H9 (cell line): ENCODE measurements around the gene TACR1. TPM values are rescaled to one million over a fixed set of nuclear protein-coding genes. Genes with fewer than 3 reads are reported as not detected.
A peak's percentile ranks its signal among the peaks of the same experiment; 100 is the strongest.

ENCODE experiments used
- DNase-seq: peaks from one replicate; pipeline ENCODE4 v3.0.0-alpha.2; 2017
- H2AFZ ChIP-seq: one replicate; pipeline ENCODE4 v1.6.1; 2013; ENCODE audit warnings: mild to moderate bottlenecking, low read length, control low read depth, moderate library complexity
- H2AK5ac ChIP-seq: 2 replicates; pipeline ENCODE4 v1.6.1; 2013; ENCODE audit warnings: low read length, control low read depth, mixed read lengths; ENCODE audit not compliant: insufficient read length
- H2BK120ac ChIP-seq: one replicate; pipeline ENCODE4 v1.6.1; 2013; ENCODE audit warnings: low read depth, mild to moderate bottlenecking, low read length, control low read depth, inconsistent platforms; ENCODE audit not compliant: poor library complexity, severe bottlenecking
- H2BK12ac ChIP-seq: 2 replicates; pipeline ENCODE4 v1.6.1; 2013; ENCODE audit warnings: low read length, control low read depth, mixed read lengths, low read depth; ENCODE audit not compliant: insufficient read length
- H2BK15ac ChIP-seq: 2 replicates; pipeline ENCODE4 v1.6.1; 2013; ENCODE audit warnings: low read depth, low read length, control low read depth
- H2BK20ac ChIP-seq: one replicate; pipeline ENCODE4 v1.6.1; 2013; ENCODE audit warnings: low read depth, mild to moderate bottlenecking, low read length, control low read depth, inconsistent platforms; ENCODE audit not compliant: poor library complexity, severe bottlenecking
- H2BK5ac ChIP-seq: 2 replicates; pipeline ENCODE4 v1.6.1; 2013; ENCODE audit warnings: low read length, control low read depth, mixed read lengths; ENCODE audit not compliant: insufficient read length
- H3K14ac ChIP-seq: 2 replicates; pipeline ENCODE4 v1.6.1; 2013; ENCODE audit warnings: low read length, control low read depth; ENCODE audit not compliant: insufficient read depth
- H3K18ac ChIP-seq: 2 replicates; pipeline ENCODE4 v1.6.1; 2013; ENCODE audit warnings: low read depth, mild to moderate bottlenecking, mixed read lengths, low read length, control low read depth; ENCODE audit not compliant: insufficient read length
- H3K23ac ChIP-seq: 2 replicates; pipeline ENCODE4 v1.6.1; 2013; ENCODE audit warnings: low read length, control low read depth, mixed read lengths, low read depth; ENCODE audit not compliant: insufficient read length
- H3K23me2 ChIP-seq: 2 replicates; pipeline ENCODE4 v1.6.1; 2013; ENCODE audit warnings: low read depth, mild to moderate bottlenecking, mixed read lengths, low read length, control low read depth; ENCODE audit not compliant: insufficient read length, poor library complexity, severe bottlenecking
- H3K27ac ChIP-seq: 2 replicates; pipeline ENCODE4 v1.5.1; 2013; ENCODE audit warnings: low read length, control low read depth, mixed read lengths, low read depth; ENCODE audit not compliant: insufficient read length
- H3K27me3 ChIP-seq: 2 replicates; pipeline ENCODE4 v1.6.1; 2013; ENCODE audit warnings: low read length, control low read depth, inconsistent platforms; ENCODE audit not compliant: insufficient read depth
- H3K4ac ChIP-seq: 2 replicates; pipeline ENCODE4 v1.6.1; 2013; ENCODE audit warnings: low read depth, mild to moderate bottlenecking, control low read depth, inconsistent platforms, low read length, moderate library complexity
- H3K4me1 ChIP-seq: 2 replicates; pipeline ENCODE4 v1.6.1; 2013; ENCODE audit warnings: low read length, control low read depth, inconsistent platforms; ENCODE audit not compliant: insufficient read depth
- H3K4me2 ChIP-seq: 2 replicates; pipeline ENCODE4 v1.6.1; 2013; ENCODE audit warnings: low read length, control low read depth, mixed read lengths; ENCODE audit not compliant: insufficient read length, insufficient read depth
- H3K56ac ChIP-seq: 2 replicates; pipeline ENCODE4 v1.6.1; 2013; ENCODE audit warnings: low read depth, mild to moderate bottlenecking, mixed read lengths, low read length, control low read depth; ENCODE audit not compliant: insufficient read length
- H3K79me1 ChIP-seq: 2 replicates; pipeline ENCODE4 v1.6.1; 2013; ENCODE audit warnings: low read depth, mild to moderate bottlenecking, moderate library complexity, low read length, control low read depth, inconsistent platforms; ENCODE audit not compliant: insufficient read depth, poor library complexity, severe bottlenecking
- H3K79me2 ChIP-seq: 2 replicates; pipeline ENCODE4 v1.6.1; 2013; ENCODE audit warnings: low read length, control low read depth, inconsistent platforms; ENCODE audit not compliant: insufficient read depth
- H3K9ac ChIP-seq: 2 replicates; pipeline ENCODE4 v1.6.1; 2013; ENCODE audit warnings: low read length, control low read depth, mixed read lengths; ENCODE audit not compliant: insufficient read length; ENCODE audit errors: extremely low read depth
- H3K9me3 ChIP-seq: one replicate; pipeline ENCODE4 v1.6.1; 2013; ENCODE audit warnings: low read depth, low read length, inconsistent platforms; ENCODE audit not compliant: control insufficient read depth
- H3T11ph ChIP-seq: one replicate; pipeline ENCODE4 v1.6.1; 2013; ENCODE audit warnings: mild to moderate bottlenecking, low read length, control low read depth, inconsistent platforms
- H4K20me1 ChIP-seq: one replicate; pipeline ENCODE4 v1.6.1; 2013; ENCODE audit not compliant: control insufficient read depth, insufficient read length, insufficient read depth
- H4K5ac ChIP-seq: 2 replicates; pipeline ENCODE4 v1.6.1; 2013; ENCODE audit warnings: low read depth, mild to moderate bottlenecking, mixed read lengths, low read length, control low read depth; ENCODE audit not compliant: insufficient read length
- H4K8ac ChIP-seq: replicated peaks from 2 replicates; pipeline ENCODE4 v1.6.1; 2013; ENCODE audit warnings: low read length, control low read depth, mixed read lengths, low read depth; ENCODE audit not compliant: insufficient read length
- H4K91ac ChIP-seq: 2 replicates; pipeline ENCODE4 v1.6.1; 2013; ENCODE audit warnings: low read depth, mild to moderate bottlenecking, moderate library complexity, mixed read lengths, low read length, control low read depth; ENCODE audit not compliant: insufficient read length
- H3K27ac Mint-ChIP-seq, 3 experiments: 2 replicates in 2 of 3; 3 replicates in 1 of 3; pipeline ENCODE4 v1.8.0; 2020 to 2021; ENCODE audit warnings: mixed read lengths in 3 of 3, mild to moderate bottlenecking in 1 of 3, moderate library complexity in 1 of 3
- H3K27me3 Mint-ChIP-seq: 2 replicates; pipeline ENCODE4 v1.8.0; 2021; ENCODE audit warnings: low read depth, mild to moderate bottlenecking, moderate library complexity, mixed read lengths
- H3K36me3 Mint-ChIP-seq, 3 experiments: 2 replicates in 2 of 3; 3 replicates in 1 of 3; pipeline ENCODE4 v1.8.0; 2020 to 2021; ENCODE audit warnings: low read depth in 3 of 3, mixed read lengths in 3 of 3; ENCODE audit not compliant: insufficient read depth in 1 of 3
- H3K4me1 Mint-ChIP-seq, 2 experiments: 2 replicates each; pipeline ENCODE4 v1.8.0; 2020; ENCODE audit warnings: mixed read lengths in 2 of 2
- H3K4me3 Mint-ChIP-seq, 2 experiments: 2 replicates in 1 of 2; 3 replicates in 1 of 2; pipeline ENCODE4 v1.8.0; 2020 to 2021; ENCODE audit warnings: mild to moderate bottlenecking in 2 of 2, mixed read lengths in 2 of 2, moderate library complexity in 1 of 2
- H3K9me3 Mint-ChIP-seq, 2 experiments: 2 replicates in 1 of 2; 3 replicates in 1 of 2; pipeline ENCODE4 v1.8.0; 2020; ENCODE audit warnings: mild to moderate bottlenecking in 2 of 2, mixed read lengths in 2 of 2, moderate library complexity in 1 of 2
- WGBS: extraction: QIAGEN DNeasy Blood & Tissue Kit; methylation state at CpG from one replicate; pipeline ENCODE4 v1.1.7; 2013; ENCODE audit warnings: missing lambda C conversion rate, low lambda C conversion rate, mixed read lengths; ENCODE audit not compliant: insufficient read length; ENCODE audit errors: extremely low coverage; 5-methylcytosine and 5-hydroxymethylcytosine counted together
- total RNA-seq: library from RNA; stranded (reverse); gene quantifications from 2 replicates; pipeline ENCODE4 v1.2.1, GENCODE V29; 2021
- TF ChIP-seq, protein P1 (sequence below): fragments of 200-600 bp; sonication (generic); conservative IDR thresholded peaks from 3 replicates; pipeline ENCODE4 v1.8.0; 2021; ENCODE audit warnings: antibody characterized with exemption, mild to moderate bottlenecking

Gene TACR1
- total RNA-seq, 1 experiment from 2014 or later: 1.4 TPM

DNA sequence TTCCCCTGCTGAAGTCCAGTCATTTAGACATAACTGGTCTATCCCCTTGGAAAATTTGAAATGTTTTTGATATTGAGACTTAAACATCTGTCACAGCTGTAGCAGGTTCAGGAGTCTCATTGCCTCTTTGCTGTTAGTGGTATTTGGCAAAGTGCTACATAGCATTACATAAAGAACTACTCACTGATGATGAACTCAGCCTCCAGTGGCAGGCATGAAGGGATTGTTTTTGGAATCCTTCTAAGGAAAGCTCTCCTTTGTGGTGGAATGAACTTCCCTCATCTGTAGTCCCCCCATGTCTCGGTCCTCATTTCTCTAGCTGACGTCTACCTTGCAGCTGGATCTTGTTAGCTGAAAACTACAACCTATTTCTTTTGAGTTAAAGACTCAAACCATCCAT, 111.6 kb downstream of the TACR1 start:
- Histone ChIP-seq H3K4ac (no peak overlapping the region), H4K5ac (no peak overlapping the region), H4K20me1 (no peaks in the 10 kb centered on the region), H2BK15ac (no peak overlapping the region), H3K14ac (no peak overlapping the region; the same call in 1 of the 2 replicates), H2BK20ac (no peak overlapping the region), H3T11ph (no peak overlapping the region), H2BK120ac (no peak overlapping the region), H3K23me2 (no peaks in the 10 kb centered on the region), H3K79me2 (no peaks in the 10 kb centered on the region), H2AK5ac (no peak overlapping the region), H2BK5ac (no peak overlapping the region), H3K79me1 (no peaks in the 10 kb centered on the region), H2AFZ (no peak overlapping the region), H2BK12ac (no peak overlapping the region), H3K9ac (no peak overlapping the region), H3K23ac (no peak overlapping the region), H3K18ac (no peak overlapping the region), H3K4me2 (no peak overlapping the region), H4K91ac (no peak overlapping the region), H3K56ac (no peak overlapping the region), H3K4me1 (no peaks in the 10 kb centered on the region; the same call in 1 of the 2 replicates), H3K9me3 (no peaks in the 10 kb centered on the region), H4K8ac (no peak overlapping the region), H3K27ac (no peak overlapping the region), H3K27me3 (no peaks in the 10 kb centered on the region)
- H3K36me3 Mint-ChIP-seq: no peaks in the 10 kb centered on the region
- H3K27me3 Mint-ChIP-seq: peaks cover 5% of the 10 kb centered on the region
- DNase-seq: no peak
- WGBS: no CpG with 5 or more reads among the region's 2 CpGs
- TF ChIP-seq, protein P1, sequence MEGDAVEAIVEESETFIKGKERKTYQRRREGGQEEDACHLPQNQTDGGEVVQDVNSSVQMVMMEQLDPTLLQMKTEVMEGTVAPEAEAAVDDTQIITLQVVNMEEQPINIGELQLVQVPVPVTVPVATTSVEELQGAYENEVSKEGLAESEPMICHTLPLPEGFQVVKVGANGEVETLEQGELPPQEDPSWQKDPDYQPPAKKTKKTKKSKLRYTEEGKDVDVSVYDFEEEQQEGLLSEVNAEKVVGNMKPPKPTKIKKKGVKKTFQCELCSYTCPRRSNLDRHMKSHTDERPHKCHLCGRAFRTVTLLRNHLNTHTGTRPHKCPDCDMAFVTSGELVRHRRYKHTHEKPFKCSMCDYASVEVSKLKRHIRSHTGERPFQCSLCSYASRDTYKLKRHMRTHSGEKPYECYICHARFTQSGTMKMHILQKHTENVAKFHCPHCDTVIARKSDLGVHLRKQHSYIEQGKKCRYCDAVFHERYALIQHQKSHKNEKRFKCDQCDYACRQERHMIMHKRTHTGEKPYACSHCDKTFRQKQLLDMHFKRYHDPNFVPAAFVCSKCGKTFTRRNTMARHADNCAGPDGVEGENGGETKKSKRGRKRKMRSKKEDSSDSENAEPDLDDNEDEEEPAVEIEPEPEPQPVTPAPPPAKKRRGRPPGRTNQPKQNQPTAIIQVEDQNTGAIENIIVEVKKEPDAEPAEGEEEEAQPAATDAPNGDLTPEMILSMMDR: no peak
- H3K9me3 Mint-ChIP-seq: no peaks in the 10 kb centered on the region; a peak in 1 of 5 replicates
- H3K4me3 Mint-ChIP-seq: no peak overlapping the region
- H3K4me1 Mint-ChIP-seq: peaks cover 6 to 12% of the 10 kb centered on the region in 2 experiments
- 0 out of 7 replicates have a peak overlapping the region, but pooled peaks of 1 of the 3 experiments have one; percentile 3 for H3K27ac Mint-ChIP-seq
